Smooth muscle cell (in vitro differentiated cells): Measurements from ENCODE around the gene OSGEPL1. TPM values are rescaled to one million over a fixed set of nuclear protein-coding genes. Genes with fewer than 3 reads are reported as not detected.
A peak's percentile ranks its signal among the peaks of the same experiment; 100 is the strongest.

ENCODE experiments used
- DNase-seq: peaks from one replicate; lab custom pipeline; 2025; ENCODE audit not compliant: unreplicated experiment; lab: John Stamatoyannopoulos, UW
- H2AFZ ChIP-seq: fragments of 200-600 bp; sonication (generic); 2 replicates; pipeline ENCODE4 v1.6.0; 2016; ENCODE audit warnings: antibody characterized with exemption, low read depth, mild to moderate bottlenecking
- H3F3A ChIP-seq: fragments of 200-600 bp; sonication (generic); 2 replicates; pipeline ENCODE4 v1.6.0; 2017; ENCODE audit warnings: antibody characterized with exemption, low read depth
- H3K27ac ChIP-seq: fragments of 200-600 bp; sonication (generic); 2 replicates; pipeline ENCODE4 v1.5.1; 2016; ENCODE audit warnings: low read depth, mild to moderate bottlenecking
- H3K27me3 ChIP-seq: fragments of 200-600 bp; sonication (generic); 2 replicates; pipeline ENCODE4 v1.6.1; 2016; ENCODE audit warnings: low read depth, mild to moderate bottlenecking
- H3K36me3 ChIP-seq: fragments of 200-600 bp; sonication (generic); 2 replicates; pipeline ENCODE4 v1.5.1; 2016; ENCODE audit warnings: low read depth
- H3K4me1 ChIP-seq: fragments of 200-600 bp; sonication (generic); 2 replicates; pipeline ENCODE4 v1.5.1; 2016; ENCODE audit warnings: low read depth
- H3K4me2 ChIP-seq: fragments of 200-600 bp; sonication (generic); 2 replicates; pipeline ENCODE4 v1.6.0; 2016; ENCODE audit warnings: mild to moderate bottlenecking
- H3K4me3 ChIP-seq: fragments of 200-600 bp; sonication (generic); 2 replicates; pipeline ENCODE4 v1.5.1; 2016; ENCODE audit warnings: mild to moderate bottlenecking
- H3K79me2 ChIP-seq: fragments of 200-600 bp; sonication (generic); 2 replicates; pipeline ENCODE4 v1.6.0; 2016; ENCODE audit warnings: low read depth, mild to moderate bottlenecking
- H3K9ac ChIP-seq: fragments of 200-600 bp; sonication (generic); 2 replicates; pipeline ENCODE4 v1.6.0; 2016; ENCODE audit warnings: low read depth
- H3K9me3 ChIP-seq: fragments of 200-600 bp; sonication (generic); replicated peaks from 2 replicates; pipeline ENCODE4 v1.5.1; 2016; ENCODE audit warnings: low read depth
- H4K20me1 ChIP-seq: fragments of 200-600 bp; sonication (generic); 2 replicates; pipeline ENCODE4 v1.6.0; 2016; ENCODE audit warnings: low read depth
- CTCF ChIP-seq: fragments of 200-600 bp; sonication (generic); IDR thresholded peaks from 2 replicates; pipeline ENCODE4 v1.5.1; 2017; ENCODE audit warnings: borderline replicate concordance, mild to moderate bottlenecking, antibody characterized with exemption; ENCODE audit not compliant: insufficient read depth, poor library complexity, severe bottlenecking
- WGBS: methylation state at CpG from one replicate; pipeline ENCODE4 v1.1.7; 2016; ENCODE audit warnings: low lambda C conversion rate; 5-methylcytosine and 5-hydroxymethylcytosine counted together
- polyA plus RNA-seq: library from polyadenylated mRNA; unstranded; fragments of >200 nt; fragmentation: Nextera tagmentation; extraction: Ambion mirVana; gene quantifications from 2 replicates; pipeline ENCODE4 v1.2.1, GENCODE V29; 2016
- total RNA-seq: library from RNA; depleted of rRNA; stranded (reverse); fragments of >200 nt; gene quantifications from 2 replicates; pipeline ENCODE4 v1.2.3, GENCODE V29; 2014

The OSGEPL1 gene
- total and polyA plus RNA-seq, 2 experiments from 2014 or later: 6.1 to 11.8 TPM

- Histone ChIP-seq H3K79me2 (peaks cover 6% of the 10 kb centered on the region), H3K27ac (no peak overlapping the region), H3K4me3 (no peak overlapping the region), H3K36me3 (peaks cover 22% of the 10 kb centered on the region), H3K4me1 (no peaks in the 10 kb centered on the region), H2AFZ (no peak overlapping the region), H3F3A (no peaks in the 10 kb centered on the region), H3K9ac (no peak overlapping the region), H3K9me3 (no peaks in the 10 kb centered on the region), H3K4me2 (no peak overlapping the region), H3K27me3 (no peaks in the 10 kb centered on the region), H4K20me1 (no peaks in the 10 kb centered on the region)
- WGBS: 100% methylated on average over 1 of the region's 1 CpG
- TF ChIP-seq CTCF: no peak
- no peak for DNase-seq
These were observed 31.7 kb upstream of the OSGEPL1 start for GRCh38 chr2:189794310-189794709.

- H3K9ac ChIP-seq: no peak overlapping the region
These were observed 28.9 kb upstream of the OSGEPL1 start for GRCh38 chr2:189791338-189792042.

GRCh38 chr2:189783927-189784867 is 21.6 kb upstream of the OSGEPL1 start, which contains the start of the genes ORMDL1 and PMS1:
Gene ORMDL1 (minus strand): TSS chr2:189784339. CDS start chr2:189782595, 1,744 bp downstream.
Gene PMS1 (plus strand): TSS chr2:189784450. CDS start chr2:189791810, 7,360 bp downstream.
- Histone ChIP-seq H3K36me3 (peaks cover 7% of the 10 kb centered on the region), H3K4me3 (peak within 1 kb of the TSS; percentile 73)
- under 1% methylated on average over 92 of the region's 96 CpGs for WGBS

More at GRCh38 chr2:189791338-189792042, 28.9 kb upstream of the OSGEPL1 start:
- Histone ChIP-seq H3K27ac (no peak overlapping the region), H3K36me3 (peaks cover 21% of the 10 kb centered on the region), H3F3A (no peaks in the 10 kb centered on the region), H4K20me1 (no peaks in the 10 kb centered on the region), H3K4me2 (no peak overlapping the region), H2AFZ (no peak overlapping the region), H3K79me2 (peaks cover 34% of the 10 kb centered on the region), H3K4me3 (no peak overlapping the region), H3K9me3 (no peaks in the 10 kb centered on the region), H3K4me1 (no peaks in the 10 kb centered on the region), H3K27me3 (no peaks in the 10 kb centered on the region)
- WGBS: 96% methylated on average over 12 of the region's 12 CpGs
- no peak for TF ChIP-seq CTCF
- no peak for DNase-seq

More at GRCh38 chr2:189783927-189784867, 21.6 kb upstream of the OSGEPL1 start, which contains the start of the genes ORMDL1 and PMS1:
- Histone ChIP-seq H3K79me2 (peaks cover 85% of the 10 kb centered on the region), H2AFZ (peak within 1 kb of the TSS; percentile 83), H3K9ac (peak within 1 kb of the TSS; percentile 71), H3K9me3 (no peaks in the 10 kb centered on the region), H3K4me2 (peak within 1 kb of the TSS; percentile 90), H3K27me3 (no peaks in the 10 kb centered on the region), H3K27ac (peak within 1 kb of the TSS; percentile 90), H4K20me1 (peaks cover 14% of the 10 kb centered on the region), H3K4me1 (peaks cover 16% of the 10 kb centered on the region), H3F3A (no peaks in the 10 kb centered on the region)
- peak; percentile 94 for DNase-seq
- no peak for TF ChIP-seq CTCF
